ENCODE data around the gene RIC8B. TPM values are rescaled to one million over a fixed set of nuclear protein-coding genes. Genes with fewer than 3 reads are reported as not detected.

The RIC8B gene
- total and polyA plus RNA-seq, 8 donors: 14.5 to 28.0 (median 23.1) TPM

DNA sequence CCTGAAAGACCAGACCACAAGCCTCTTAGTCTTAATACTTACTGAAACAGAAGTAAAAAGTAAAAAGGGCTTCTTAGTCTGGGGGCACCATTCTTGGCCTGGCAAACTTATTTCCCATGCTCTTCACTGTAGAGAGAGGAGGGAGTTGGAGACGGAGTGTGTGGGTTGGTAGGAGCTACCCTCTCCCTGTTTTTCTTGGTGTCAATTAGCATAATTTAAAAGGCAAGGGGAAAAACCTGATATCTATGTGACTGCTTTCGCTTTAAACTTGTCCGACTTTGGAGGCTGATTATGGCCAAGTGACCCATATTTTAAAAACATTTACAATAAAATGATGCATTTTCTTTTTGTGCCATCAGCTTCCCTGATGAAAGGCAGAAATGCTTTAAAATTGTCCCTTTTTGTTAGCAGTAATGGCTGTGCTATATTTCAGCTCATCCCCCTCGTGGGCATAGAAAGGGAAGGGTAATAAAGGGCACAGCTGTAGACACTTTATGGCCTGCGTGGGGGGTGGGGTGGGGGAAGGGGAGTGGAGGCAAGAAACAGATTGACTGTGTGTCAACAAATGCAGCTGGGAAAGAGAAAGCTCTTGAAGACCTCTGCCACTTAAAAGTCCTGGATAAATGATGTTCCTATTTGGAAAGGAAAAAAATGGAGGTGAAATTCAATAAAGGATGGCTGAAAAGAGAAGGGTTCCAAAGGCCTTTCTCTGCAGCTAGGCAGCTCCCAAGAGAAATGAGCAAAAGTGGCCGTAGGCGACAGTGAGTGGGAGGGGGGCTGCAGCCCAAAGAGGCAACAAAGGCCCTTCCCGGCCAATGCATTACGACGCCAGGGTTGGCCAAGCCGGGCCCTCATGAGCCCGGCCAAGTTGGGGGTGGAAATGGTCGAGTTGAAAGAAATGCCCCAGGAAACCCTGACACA lies 123.8 kb downstream of the RIC8B start:
- H3K27me3 ChIP-seq: peaks cover 0 to 90% of the 10 kb centered on the region in 2 donors
- no peak overlapping the region for H3K4me3 ChIP-seq
- H3K27ac ChIP-seq: no peak overlapping the region
- DNase-seq (peak in 1 of 4 donors; percentile 24), ATAC-seq (no peak)
- H3K9me3 ChIP-seq: no peaks in the 10 kb centered on the region
- H3K36me3 ChIP-seq: no peaks in the 10 kb centered on the region
- intact Hi-C loops (cut with DNase I): no loop called here
- peaks cover 0 to 5% of the 10 kb centered on the region in 2 donors for H3K4me1 ChIP-seq
- TF ChIP-seq, protein P1, sequence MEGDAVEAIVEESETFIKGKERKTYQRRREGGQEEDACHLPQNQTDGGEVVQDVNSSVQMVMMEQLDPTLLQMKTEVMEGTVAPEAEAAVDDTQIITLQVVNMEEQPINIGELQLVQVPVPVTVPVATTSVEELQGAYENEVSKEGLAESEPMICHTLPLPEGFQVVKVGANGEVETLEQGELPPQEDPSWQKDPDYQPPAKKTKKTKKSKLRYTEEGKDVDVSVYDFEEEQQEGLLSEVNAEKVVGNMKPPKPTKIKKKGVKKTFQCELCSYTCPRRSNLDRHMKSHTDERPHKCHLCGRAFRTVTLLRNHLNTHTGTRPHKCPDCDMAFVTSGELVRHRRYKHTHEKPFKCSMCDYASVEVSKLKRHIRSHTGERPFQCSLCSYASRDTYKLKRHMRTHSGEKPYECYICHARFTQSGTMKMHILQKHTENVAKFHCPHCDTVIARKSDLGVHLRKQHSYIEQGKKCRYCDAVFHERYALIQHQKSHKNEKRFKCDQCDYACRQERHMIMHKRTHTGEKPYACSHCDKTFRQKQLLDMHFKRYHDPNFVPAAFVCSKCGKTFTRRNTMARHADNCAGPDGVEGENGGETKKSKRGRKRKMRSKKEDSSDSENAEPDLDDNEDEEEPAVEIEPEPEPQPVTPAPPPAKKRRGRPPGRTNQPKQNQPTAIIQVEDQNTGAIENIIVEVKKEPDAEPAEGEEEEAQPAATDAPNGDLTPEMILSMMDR (IDR thresholded peaks at IDR 0.05): no peak

DNA sequence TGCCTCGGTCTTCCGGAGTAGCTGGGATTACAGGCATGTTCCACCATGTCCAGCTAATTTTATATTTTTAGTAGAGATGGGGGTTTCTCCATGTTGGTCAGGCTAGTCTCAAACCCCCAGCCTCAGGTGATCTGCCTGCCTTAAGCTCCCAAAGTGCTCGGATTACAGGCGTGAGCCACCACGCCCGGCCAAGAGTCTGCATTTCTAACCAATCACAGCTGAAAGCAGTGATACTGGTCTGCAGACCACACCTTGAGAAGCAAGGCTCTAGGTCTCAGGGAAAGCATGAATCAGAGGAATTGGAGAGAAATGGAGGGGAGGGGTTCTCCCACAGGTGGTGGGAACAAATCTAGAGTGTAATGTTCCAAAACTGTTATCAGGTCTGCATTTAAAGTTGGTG lies 126.1 kb downstream of the RIC8B start:
- intact Hi-C loops (cut with DNase I): no loop called here
- Histone ChIP-seq H3K4me1 (peaks cover 0 to 10% of the 10 kb centered on the region in 2 donors), H3K27me3 (peaks cover under 1 to 90% of the 10 kb centered on the region in 2 donors), H3K9me3 (no peaks in the 10 kb centered on the region), H3K4me3 (no peak overlapping the region), H3K27ac (no peak overlapping the region), H3K36me3 (no peaks in the 10 kb centered on the region)
- TF ChIP-seq, protein P1 (IDR thresholded peaks at IDR 0.05): no peak
- ATAC-seq (no peak), DNase-seq (no peak)

DNA sequence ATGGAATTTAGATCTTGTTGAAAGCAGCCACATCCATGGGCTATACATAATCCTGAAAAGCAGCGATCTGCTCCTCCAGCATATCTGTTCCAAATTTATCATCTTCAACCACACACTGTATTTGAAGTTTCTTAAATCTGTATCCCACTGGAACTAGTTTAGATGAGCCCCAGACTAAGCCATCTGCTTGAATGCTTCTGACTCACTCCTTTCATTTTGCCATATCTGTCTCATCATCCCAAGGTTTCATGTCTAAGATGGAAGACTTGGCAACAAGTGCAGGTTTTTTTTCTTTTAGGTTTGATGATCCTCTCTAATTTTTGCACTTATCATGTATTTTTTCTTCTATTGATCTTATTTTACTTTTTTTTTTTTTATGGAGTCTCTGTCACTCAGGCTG lies 126.8 kb downstream of the RIC8B start:
- Histone ChIP-seq H3K9me3 (no peaks in the 10 kb centered on the region), H3K4me1 (peaks cover 0 to 10% of the 10 kb centered on the region in 2 donors), H3K4me3 (no peak overlapping the region), H3K27me3 (peaks cover 7 to 96% of the 10 kb centered on the region in 2 donors), H3K27ac (no peak overlapping the region), H3K36me3 (no peaks in the 10 kb centered on the region)
- ATAC-seq (no peak), DNase-seq (no peak)
- TF ChIP-seq, protein P1 (IDR thresholded peaks at IDR 0.05): no peak
- intact Hi-C loops (cut with DNase I): no loop called here

DNA sequence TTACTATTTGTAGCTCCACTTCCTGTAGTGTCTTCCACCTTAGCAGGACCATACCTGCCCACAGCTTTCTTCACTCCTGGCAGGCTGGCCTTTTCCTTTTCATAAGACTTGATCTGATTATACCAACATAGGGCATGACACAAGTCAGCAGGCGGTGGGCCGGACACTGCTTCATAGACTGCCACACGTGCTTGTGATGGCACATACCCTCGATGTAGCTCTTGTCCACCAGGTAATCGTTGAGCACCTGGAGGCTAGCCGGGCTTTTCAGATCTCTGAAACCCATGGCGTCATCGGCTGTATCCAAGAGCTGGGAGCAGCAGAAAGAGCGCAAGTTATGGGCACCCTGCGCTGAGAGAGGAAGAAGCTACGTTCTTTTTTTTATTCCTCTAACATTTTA lies 127.6 kb downstream of the RIC8B start:
- peaks cover 7 to 100% of the 10 kb centered on the region in 2 donors for H3K27me3 ChIP-seq
- H3K36me3 ChIP-seq: no peaks in the 10 kb centered on the region
- no peak overlapping the region for H3K4me3 ChIP-seq
- TF ChIP-seq, protein P1 (IDR thresholded peaks at IDR 0.05): no peak
- DNase-seq: no peak
- peaks cover 0 to 10% of the 10 kb centered on the region in 2 donors for H3K4me1 ChIP-seq
- no peak for ATAC-seq
- intact Hi-C loops (cut with DNase I): no loop called here
- no peaks in the 10 kb centered on the region for H3K9me3 ChIP-seq
- H3K27ac ChIP-seq: no peak overlapping the region

DNA sequence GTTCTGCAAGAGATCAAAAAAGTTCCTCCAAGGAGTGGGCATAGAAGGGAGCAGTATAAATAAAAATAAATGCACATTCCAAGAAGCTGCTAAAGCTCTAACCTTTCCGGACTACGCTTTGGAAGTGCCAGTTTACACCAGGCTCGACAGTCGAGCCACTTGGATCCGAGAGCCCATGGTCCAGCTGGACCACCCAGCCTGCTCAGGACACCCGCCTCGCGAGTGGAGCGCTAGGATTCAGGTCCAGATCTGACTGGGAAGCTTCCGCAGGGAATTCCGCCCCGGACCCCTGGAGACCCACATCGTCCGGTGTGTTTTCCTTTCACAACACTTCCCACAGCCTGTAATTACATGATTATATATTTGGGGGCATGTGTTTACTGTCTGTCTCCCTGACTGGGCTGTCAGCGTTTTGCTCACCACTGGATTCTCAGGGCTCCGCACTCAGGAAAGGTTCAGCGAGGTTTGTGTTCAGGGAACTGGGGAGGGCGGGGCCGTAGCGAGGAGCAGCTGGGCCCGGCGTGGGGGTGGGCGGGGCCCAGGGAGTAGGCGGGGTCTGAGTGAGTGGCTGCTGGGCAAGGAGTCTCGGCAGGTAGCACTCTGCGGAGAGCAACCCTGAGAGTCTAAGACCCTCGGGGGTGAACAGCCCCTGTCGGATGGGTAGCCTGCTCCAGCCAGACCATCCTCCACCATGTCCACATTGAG lies 128.9 kb downstream of the RIC8B start:
- no peaks in the 10 kb centered on the region for H3K36me3 ChIP-seq
- peak; percentile 37 to 93 (median 73) for DNase-seq
- H3K27me3 ChIP-seq: peaks cover 7 to 100% of the 10 kb centered on the region in 2 donors
- TF ChIP-seq, protein P1 (IDR thresholded peaks at IDR 0.05): no peak
- peaks cover 0 to 10% of the 10 kb centered on the region in 2 donors for H3K4me1 ChIP-seq
- no peaks in the 10 kb centered on the region for H3K9me3 ChIP-seq
- peak; percentile 100 for ATAC-seq
- intact Hi-C loops (cut with DNase I): no loop called here
- H3K27ac ChIP-seq: no peak overlapping the region
- peak overlapping the region in 1 of 2 donors; percentile 22 for H3K4me3 ChIP-seq
